ENCODE measurements around the gene ATP10A.

The ATP10A gene

DNA sequence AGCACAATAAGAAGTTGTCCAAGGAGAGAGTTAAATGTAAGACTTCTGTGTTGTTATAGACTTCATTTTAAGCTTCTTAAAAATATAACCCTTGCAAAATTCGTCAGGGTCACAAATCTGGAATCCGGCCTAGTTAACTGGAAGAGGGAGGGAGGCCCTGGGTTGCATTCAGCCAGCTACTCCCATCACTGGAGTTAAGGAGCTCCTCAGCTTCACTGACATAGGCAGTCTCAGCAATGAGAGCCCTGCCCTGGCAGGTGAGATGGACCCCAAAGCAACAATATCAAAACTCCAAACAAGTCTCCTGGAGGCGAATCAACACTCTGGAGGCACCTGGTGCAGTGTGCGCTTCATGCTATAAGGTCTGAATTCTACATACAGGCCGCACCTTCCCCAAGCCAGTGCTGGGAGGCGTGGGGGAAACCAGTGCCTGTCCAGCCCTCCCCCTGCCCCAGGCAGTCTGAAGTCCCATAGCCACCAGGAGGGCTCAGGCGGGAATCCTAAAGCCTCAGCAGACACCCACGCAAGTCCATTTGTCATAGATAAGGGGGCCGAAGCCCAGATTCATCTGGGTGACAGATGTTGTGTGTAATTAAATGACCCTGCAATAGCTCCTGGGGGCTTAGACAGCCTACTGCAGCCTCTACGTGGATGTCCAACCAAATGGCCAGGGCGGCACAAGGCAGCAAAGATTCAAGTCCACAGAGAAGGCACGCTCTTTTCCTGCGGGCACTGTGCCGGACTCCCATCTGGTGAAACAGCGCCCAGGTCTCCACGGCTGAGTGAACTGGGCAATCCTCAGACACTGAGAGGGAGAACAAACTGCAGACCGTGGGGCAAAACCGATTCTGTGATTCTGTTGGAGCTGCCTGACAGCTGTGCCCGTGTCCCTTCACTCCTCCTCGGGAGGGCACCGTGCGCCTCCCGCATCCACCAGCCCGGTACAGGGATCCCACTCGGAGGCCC is 64.9 kb downstream of the ATP10A start:
- H3K4me3 ChIP-seq (ENCODE audit: low read length): peak overlapping the region; percentile 18
- TF ChIP-seq CTCF (conservative IDR thresholded peaks at IDR 0.05; ENCODE audit: low read length): no peak; the same call in 1 of the 2 replicates
- peak; percentile 80 for DNase-seq (ENCODE audit: low read depth)

DNA sequence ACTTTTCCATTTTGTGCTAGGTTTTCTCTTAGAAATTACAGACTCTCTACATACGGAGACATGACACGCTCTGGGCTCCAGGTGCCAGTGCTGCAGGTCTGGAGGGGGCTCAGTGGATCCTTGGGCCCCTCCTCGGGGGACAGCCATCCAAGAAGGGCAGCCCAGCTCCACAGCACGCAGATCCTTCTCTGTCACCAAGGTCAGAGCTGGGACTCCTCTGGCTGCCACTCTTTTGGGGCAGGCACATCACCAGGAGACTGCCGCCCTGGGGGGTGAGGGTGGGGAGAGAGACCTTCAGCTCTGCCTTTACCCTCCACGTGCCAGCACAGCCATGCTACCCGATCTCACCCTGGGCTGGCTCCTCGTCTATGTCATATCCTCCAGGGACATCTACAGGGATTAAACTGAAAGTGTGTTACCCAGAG is 65.6 kb downstream of the ATP10A start:
- TF ChIP-seq CTCF (conservative IDR thresholded peaks at IDR 0.05; ENCODE audit: low read length): no peak
- no peak overlapping the region for H3K4me3 ChIP-seq (ENCODE audit: low read length)

GRCh38 chr15:25797035-25797434 is 66.1 kb downstream of the ATP10A start:
- peak; percentile 9 for DNase-seq (ENCODE audit: low read depth)
- no peak overlapping the region for H3K4me3 ChIP-seq (ENCODE audit: low read length)
- no peak for TF ChIP-seq CTCF (conservative IDR thresholded peaks at IDR 0.05; ENCODE audit: low read length)

More for the DNA sequence above, 65.6 kb downstream of the ATP10A start:
- DNase-seq (ENCODE audit: low read depth): peak; percentile 50

DNA sequence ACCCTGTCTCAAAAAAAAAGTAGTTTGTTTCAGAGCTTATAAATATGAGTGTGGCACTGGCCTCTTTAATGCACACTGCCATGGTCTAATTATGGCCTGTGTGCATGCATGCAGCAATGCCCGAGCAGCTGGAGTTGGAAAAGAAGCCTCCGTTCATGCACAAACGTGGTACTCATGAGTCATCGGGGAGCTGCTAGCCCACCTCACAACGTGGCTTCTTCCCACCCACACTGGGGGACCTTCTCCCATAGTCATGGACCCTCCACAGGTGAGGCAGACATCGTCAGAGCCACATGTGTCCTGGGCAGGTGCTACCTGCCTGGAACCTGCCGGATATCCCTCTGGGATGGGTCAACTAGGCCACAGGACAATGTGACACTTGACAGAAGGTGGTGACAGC is 66.7 kb downstream of the ATP10A start:
- no peak overlapping the region for H3K4me3 ChIP-seq (ENCODE audit: low read length)
- DNase-seq (ENCODE audit: low read depth): no peak
- TF ChIP-seq CTCF (conservative IDR thresholded peaks at IDR 0.05; ENCODE audit: low read length): no peak

DNA sequence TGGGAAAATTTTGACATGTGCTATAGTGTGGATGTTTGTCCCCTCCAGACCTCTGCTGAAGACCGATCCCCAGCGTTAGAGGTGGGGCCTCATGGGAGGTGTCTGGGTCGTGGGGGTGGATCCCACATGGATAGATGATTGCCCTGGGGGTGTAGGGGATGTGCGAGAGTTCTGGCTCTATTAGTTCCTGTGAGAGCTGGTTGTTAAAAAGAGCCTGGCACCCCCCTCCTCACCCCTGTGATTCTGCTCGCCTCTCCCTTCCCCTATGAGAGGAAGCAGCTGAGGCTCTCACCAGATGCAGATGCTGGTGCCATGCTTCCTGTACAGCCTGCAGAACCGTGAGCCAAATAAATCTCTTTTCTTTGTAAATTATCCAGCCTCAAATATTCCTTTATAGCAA is 67.4 kb downstream of the ATP10A start:
- no peak overlapping the region for H3K4me3 ChIP-seq (ENCODE audit: low read length)

GRCh38 chr15:25795061-25795460 is 68.1 kb downstream of the ATP10A start:
- no peak for TF ChIP-seq CTCF (conservative IDR thresholded peaks at IDR 0.05; ENCODE audit: low read length)
- H3K4me3 ChIP-seq (ENCODE audit: low read length): no peak overlapping the region
- no peak for DNase-seq (ENCODE audit: low read depth)

More for the DNA sequence above, 67.4 kb downstream of the ATP10A start:
- DNase-seq (ENCODE audit: low read depth): no peak
- TF ChIP-seq CTCF (conservative IDR thresholded peaks at IDR 0.05; ENCODE audit: low read length): no peak

Measured in AG10803 (cell line).